Mucosa of gallbladder (tissue), 1 donor: Measurements from ENCODE around the gene MED15. TPM values are rescaled to one million over a fixed set of nuclear protein-coding genes. Genes with fewer than 3 reads are reported as not detected.
"Not testable (repeated sequence)": the region's sequence is repeated elsewhere in the genome, so short reads cannot be mapped to it uniquely, and the experiment has no call there.

Source experiments
- DNase-seq: peaks from one replicate; pipeline ENCODE4 v3.0.0-alpha.2; 2020; ENCODE audit warnings: low spot score
- total RNA-seq: library from RNA; stranded (reverse); gene quantifications from one replicate; pipeline ENCODE4 v1.2.1, GENCODE V29; 2021
- donor health status: DM: no; HTN: no; CAD: no.

The MED15 gene
- total RNA-seq, 1 donor from 2014 or later, result 107 TPM

DNA sequence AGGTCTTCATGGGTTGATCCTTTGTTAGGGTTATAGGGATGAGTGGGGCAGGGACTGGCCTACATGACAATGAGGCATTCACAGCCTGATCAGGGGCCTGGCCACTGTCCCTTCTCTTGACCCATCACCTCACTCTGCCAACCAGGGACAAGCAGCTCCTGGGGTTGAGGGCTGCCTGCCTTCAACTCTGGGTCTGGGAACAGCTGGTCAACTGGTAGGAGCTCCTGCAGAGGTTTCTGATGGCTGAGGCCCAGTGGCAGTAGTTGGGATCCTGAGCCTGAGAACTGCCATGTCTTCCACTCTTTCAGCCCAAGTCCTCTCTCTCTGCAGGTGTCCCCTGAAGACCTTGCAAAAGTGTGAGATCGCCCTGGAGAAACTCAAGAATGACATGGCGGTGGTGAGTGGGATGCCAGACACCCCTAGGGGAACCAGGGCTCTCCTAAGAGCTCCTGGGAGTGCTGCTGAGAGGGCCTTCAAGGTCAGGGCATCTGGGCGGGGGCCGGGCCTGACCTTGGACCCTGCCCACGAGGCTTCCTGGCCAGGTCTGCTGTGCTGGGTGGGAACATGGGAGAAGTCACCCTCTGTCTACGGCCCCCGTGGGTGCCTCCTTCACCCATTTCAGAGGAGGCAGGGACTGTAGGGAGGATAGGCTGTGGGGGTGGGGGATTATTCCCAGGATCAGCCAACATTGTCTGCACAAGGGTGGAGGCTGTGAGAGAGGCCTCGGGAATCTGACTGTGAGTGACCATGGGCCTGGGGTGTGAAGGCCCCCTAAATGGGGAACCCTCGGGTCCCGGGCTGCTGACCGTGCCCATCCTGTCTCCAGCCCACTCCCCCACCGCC, 76.8 kb downstream of the MED15 start:
- no peak for DNase-seq

DNA sequence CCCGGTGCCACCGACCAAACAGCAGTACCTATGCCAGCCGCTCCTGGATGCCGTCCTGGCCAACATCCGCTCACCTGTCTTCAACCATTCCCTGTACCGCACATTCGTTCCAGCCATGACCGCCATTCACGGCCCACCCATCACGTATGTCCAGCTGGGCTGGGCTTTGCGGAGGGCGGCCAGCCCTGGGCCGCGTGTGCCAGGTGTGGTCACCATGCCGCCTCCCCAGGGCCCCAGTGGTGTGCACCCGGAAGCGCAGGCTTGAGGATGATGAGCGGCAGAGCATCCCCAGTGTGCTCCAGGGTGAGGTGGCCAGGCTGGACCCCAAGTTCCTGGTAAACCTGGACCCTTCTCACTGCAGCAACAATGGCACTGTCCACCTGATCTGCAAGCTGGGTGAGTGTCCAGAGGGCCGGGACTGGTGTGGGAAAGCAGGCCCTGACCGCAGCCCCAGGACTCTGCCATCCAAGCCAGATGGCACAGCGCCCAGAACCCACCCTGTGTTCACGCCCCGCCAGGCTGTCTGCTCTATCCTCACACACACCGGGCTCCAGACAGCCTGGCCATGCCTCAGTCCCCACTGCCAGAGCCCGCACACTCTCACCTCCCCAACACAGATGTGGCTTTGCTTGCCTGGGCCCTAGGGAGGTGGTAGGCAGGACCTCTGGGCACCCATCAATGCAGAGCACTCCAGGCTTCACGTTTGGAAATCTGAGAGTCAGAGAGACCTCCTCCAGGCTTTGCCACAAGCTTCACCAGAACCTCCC, 77.6 kb downstream of the MED15 start:
- no peak for DNase-seq

DNA sequence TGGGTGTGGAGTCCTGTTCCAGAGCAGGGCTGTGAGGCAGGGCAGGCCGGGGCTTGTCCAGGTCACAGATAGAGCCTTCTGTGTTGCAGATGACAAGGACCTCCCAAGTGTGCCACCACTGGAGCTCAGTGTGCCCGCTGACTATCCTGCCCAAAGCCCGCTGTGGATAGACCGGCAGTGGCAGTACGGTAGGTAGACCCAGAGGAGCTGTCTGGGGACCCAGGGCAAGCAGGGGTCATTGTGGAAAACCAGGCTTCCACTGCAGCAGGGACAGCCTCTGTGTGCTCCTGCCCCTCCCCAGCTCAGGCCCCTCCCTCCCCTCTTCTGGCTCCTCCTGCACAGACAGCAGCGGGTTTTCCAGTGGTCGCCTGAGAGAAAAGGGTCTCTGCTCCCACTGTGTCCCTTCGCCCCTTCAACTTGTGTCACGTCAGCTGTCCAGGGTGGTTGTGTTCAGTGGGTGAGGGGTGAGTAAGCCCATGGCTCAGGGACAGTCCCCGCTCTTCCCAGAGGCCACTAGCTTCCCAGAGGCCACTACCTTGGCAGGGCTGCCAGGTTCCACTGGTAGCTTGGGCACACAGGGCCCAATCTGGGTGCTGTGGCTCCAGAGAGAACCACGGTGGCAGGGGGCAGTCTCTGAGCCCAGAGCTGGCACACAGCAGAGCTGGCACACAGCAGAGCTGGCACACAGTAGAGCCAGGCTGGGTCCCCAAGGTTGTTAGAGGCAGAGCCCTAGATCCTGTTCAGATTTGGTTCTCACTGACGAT, 78.4 kb downstream of the MED15 start:
- DNase-seq, result no peak

DNA sequence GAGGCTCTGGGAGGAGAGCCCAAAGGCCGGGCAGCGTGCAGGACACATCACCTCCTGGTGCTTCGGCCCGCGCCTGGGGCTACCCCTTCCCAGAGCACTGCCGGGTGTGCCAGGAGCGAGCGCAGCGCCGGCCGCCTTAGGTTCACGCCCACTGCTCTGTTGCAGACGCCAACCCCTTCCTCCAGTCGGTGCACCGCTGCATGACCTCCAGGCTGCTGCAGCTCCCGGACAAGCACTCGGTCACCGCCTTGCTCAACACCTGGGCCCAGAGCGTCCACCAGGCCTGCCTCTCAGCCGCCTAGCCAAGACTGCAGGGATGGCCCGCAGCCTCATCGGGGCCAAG, 79.0 kb downstream of the MED15 start:
- no peak for DNase-seq

DNA sequence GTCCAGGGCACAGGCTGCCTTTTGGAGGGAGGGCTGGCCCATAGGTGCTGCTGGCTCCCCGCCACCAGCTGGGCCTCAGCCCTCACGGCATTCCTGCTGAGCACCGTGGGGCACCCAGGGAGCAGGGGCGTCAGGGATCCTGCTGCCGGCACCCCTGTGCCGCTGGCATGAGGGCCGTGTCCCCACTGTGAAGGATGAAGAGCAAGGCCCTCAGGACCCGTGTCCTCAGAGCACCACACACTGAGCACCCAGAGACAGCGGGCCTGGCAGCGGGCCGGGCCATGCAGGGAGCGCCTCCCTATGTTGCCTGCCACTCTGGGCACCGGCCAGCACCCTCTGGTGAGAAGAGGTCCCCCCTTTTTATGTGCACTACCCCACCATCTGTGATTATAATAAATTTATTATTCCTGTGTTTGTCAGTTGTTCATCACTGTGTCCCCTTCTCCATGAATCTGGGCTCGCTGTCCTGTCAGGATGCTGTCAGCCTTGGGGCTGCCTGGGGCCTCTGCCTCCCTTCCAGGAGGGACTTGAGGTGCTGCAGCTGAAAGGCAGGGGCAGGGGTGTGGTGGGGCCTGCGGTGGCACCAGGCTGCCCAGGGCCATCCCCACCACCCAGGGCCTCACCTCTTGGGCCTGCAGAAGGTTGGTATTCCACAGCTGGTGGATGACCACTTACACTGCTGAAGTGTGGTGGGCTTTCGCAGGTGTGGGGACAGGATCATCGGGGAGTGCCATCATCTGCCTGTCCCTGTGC, 80.0 kb downstream of the MED15 start:
- DNase-seq, result no peak

DNA sequence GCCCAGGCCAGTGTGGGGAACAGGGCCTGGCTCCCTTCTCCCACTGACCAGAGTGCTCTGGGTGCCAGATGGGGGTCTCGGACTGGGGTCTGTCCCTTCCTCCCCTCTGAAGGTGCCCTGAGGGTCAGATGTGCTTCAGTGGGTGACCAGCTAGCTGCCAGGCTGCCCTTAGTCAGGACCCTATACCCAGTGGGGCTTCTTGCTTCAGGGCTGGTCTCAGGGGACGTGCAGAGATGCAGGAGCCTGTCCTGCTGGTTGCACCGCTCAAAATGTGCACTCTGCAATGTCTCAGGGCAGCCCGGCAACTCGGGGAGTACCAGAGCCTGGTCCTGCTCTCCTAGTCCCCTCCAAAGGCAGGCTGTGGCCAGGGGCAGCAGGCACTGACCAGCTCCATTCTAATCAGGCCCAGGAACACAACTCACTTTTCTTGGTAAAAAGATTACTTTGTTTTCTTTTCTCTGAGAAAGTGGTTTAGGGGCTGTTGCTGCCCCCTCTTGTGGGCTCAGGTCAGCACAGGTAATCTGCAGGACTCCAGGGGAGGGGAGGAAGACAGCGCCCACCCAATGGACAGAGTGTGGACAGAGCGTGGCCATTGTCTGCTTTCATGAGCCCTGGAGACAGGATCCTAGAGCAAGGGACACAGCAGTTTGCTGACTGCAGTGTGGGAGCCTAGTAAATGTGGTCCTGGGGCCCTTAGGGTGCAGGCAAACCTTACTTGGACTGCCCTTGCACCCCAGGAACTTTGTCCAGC, 80.9 kb downstream of the MED15 start:
- no peak for DNase-seq

DNA sequence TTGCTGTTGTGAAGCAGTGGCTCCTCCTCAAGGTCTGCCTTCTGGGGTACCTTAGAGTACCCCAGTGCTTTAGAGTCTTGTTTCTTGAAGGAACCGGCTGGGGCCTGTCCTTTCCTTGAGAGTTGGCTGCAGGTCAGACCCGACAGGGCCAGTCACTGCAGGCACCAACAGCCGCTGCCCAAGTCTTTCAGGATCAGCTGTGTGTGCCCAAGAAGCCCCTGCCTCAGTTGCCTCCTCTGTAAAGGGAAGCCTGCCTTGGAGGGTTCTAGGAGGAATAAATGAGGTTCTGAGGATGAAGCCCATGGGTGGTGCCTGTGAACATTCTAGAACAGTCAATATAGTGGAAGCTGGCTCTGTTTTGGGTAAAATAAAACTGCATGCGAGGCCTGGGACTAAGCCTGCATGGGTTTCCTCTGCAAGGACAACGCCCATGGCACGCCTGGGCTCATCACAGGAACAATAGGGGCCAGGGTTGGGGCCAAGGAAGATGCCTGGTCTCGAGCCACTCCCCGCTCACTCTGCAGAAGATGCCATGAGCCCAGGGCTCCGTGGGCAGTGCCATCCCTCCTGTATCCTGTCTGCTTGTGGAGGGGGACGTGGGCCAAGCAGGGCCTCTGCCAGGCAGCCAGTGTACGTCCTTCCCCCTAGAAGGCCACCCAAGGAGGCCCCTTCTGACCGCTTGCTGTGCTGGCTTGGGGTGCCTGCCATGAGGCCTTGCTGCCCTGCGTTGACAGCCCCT, 81.6 kb downstream of the MED15 start:
- DNase-seq, result no peak

DNA sequence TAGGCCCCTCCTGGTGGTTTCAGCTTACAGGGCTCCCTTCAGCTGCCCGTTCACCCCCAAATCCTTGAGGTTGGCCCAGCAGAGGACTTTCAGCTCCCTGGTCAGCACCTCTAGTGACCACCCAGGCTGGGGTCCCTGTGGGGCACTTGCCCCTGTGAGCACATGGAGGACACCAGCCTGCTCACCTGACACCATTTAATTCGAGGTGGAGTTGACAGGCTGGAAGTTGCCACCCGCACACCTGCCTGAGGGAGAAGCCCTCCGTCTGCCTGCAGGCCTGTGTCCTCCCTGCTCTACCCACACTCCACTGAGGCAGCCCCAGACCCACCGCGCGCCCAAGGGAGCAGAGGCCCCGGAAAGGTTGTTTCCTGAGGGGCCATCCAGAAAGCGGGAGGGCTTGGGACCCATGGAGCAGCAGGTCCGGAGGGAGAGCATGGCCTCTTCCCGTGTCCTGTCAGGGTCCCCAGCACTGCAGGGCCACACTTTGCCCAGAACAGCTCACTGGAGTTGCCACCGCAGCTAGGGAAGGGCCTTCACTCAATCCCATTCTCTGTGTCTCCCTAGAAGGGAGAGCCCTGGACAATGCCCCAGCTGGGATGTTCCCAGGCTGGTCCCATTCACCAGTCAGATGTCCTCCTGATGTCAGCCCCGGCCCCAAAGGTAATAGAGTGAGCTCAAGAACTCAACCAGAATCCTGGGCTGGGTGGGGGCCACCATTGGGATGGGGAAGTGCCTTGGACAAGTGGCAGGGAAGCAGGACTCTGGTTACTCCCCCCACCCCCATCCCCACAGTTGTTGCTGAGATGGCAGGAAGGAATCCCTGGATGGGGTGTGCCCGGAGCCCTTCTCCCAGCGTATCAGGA, 82.4 kb downstream of the MED15 start:
- DNase-seq, result no peak

DNA sequence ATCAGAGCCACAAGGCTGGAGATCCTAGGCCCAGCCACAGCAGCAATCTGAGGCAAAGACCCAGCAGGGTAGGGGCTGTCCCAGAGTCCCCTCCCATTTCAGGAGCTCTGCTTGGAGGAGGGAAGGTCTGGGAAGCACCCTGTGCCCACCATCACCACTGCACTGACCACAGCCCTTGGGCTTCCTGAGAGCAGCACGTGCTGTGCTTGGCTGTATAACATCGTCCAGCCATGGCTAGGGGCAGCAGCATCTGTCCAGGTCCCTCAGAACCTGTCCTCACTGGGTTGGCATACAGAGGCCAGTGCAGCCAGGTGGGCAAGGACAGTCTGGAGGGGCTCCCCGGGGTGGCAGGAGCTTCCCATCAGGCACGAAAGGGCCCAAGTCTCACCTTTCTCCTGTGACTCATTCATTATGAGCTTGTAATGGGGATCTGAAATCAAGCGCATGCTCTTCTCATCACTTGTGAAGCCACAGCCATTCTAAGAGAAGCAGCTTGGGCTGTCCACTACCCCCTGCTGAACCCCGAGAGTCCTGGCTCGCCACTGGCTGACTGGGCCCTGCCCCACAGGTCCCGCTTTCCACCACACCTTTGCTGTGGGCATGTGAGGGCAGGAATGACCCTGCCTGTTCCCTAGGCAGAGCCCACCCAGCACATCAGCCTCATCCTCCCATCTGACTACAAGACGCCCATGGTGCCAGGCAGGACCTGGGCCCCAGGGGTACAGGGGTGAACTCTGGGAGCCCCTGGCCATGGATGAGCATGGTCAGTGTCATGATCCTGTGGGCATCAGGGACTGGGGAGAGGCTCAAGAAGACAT, 83.3 kb downstream of the MED15 start:
- DNase-seq, result no peak

DNA sequence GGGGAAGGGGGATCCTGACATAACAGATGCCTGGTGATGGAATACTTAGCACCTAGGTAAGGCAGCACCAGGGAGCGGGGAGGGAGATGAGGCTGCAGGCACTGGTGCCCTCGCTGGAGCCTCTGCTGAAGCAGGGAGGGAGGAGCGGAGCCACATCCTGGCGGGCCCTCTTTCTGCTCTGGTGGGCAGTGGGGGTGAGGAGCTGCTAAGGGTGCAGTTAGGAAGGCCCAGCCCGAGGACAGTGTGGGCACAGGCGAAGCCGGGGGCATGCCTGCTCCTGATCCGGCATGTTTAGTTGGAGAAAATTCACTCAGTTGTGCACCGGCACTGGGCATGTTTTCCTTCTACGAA, 83.9 kb downstream of the MED15 start:
- no peak for DNase-seq

DNA sequence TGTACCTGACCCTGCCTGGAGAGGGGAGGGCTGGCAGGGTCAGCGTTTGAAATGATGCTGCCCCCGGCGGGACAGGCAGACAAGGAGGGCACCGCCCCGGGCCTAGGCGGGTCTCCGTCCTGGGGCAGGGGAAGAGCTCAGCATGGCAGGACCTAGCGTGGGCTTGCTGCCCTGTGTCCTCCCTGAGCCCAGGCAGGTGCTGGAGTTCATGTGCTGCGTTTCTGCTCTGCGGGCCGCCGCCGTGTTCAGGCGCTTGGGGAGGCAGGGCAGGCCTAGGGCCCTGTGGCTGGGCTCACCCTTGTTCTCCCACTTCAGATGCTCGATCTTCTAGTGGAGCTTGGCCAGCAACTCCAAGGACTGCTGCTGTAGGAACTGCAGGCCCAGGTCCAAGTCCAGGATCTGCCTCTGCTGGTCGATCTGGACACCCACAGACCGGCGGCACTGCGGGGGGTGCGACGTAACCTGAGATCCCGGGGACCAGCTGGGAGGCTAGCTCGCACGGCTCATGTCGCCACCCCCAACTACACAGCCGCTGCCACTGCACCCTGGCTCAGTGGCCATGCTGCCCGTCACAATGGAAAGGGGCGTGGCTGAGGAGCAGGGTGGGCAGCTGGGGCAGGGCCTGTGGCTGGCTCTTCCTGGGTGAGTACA, 84.4 kb downstream of the MED15 start:
- DNase-seq, result peak; percentile 58

DNA sequence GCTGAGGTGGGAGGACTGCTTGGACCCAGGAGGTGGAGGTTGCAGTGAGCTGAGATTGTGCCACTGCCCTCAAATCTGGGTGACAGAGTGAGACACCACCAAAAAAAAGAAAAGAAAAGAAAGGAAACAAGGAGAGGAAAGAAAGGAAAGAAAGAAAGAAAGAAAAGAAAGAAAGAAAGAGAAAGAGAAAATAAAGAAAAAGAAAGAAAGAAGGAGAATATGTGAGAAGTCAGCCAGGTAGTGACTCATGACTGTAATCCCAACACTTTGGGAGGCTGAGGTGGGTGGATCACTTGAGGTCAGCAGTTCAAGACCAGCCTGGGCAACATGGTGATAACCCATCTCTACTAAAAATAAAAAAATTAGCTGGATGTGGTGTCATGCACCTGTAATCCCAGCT, 86.6 kb downstream of the MED15 start:
- not testable (repeated sequence) for DNase-seq

DNA sequence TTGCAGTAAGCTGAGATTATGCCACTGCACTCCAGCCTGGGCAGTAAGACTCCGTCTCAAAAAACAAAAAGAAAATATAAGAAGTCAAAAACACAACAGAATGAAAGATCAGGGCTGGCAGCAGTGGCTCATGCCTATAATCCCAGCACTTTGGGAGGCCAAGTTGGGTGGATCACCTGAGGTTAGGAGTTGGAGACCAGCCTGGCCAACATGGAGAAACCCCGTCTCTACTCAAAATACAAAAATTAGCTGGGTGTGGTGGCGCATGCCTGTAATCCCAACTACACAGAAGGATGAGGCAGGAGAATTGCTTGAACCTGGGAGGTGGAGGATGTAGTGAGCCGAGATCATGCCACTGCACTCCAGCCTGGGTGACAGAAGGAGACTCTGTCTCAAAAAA, 87.1 kb downstream of the MED15 start:
- not testable (repeated sequence) for DNase-seq

DNA sequence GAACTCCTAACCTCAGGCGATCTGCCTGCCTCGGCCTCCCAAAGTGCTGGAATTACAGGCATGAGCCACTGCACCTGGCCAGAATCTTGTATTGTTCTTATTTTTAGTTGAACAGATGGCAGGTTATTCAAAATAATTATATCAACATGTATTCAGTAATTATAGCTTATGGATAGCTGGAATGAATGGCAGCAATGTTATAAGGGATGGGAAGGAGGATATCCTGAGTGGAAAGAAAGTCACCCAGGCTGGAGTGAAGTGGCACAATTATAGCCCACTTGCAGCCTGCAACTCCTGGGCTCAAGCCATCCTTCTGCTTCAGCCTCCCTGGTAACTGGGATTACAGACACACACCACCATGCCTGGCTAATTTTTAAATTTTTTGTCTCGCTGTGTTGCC, 88.1 kb downstream of the MED15 start:
- DNase-seq, result no peak

DNA sequence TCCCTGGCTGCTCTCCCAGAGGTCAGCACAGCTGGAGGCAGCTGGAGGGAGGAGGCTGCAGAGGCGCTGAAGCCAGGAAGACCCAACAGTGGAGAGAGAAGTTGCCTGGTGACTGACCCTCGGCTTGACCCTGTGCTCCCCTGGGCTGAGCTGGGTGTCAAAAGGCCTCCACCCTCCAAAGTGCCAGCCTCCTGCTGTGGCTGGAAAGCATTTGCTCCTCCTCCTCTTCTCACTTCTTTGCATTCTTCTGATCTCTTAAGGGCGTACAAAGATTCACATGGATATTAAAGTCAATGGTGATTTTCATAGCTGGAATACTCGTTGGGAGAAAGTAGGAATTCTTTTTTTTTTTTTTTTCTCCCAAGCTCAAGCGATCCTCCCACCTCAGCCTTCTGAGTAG, 91.7 kb downstream of the MED15 start:
- no peak for DNase-seq

DNA sequence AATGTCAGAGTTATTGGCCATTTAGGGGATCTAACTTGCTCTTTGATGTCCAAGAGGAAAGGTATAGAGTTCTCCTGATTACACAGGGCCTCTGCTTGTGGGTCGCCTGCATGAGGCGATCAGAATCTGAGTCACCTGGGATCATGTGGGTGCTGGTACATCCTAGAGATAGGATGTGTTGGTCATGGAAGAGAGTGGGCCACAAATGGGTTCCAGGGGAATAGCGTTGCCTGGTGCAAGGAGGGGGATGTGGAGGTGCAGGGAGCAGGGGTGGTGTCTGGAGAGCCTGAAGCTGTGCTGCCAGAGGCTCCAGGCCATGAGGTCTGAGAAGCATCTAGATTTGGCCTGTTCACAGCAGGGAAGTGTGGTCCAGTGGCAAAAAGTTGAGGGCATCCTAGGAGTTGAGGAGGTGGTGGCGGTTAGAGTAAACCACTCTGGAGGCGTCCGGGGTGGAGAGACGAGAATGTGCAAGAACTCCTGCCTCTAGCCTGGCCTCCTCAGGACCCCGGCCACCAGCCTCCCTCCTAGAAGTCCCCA, 92.8 kb downstream of the MED15 start:
- no peak for DNase-seq

DNA sequence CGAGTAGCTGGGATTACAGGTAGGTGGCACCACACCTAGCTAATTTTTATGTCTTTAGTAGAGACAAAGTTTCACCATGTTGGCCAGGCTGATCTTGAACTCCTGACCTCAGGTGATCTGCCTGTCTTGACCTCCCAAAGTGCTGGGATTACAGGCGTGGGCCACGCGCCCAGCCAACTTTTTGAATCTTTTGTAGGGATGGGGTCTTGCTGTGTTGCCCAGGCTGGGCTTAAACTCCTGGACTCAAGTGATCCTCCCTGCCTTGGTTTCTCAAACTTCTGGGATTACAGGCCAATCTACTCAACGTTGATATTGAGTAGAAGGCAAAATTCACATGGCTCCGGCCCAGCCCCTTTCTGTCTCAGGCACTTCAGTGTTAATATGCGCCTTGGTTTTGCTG, 93.9 kb downstream of the MED15 start:
- no peak for DNase-seq
